GM18511 (cell line): ENCODE data around the gene RARG.

ENCODE experiments used
- ATAC-seq: cut with Tn5 transposase; IDR thresholded peaks from one replicate; pipeline ENCODE4 v1.9.1; 2021; ENCODE audit warnings: mild to moderate bottlenecking, moderate library complexity; ENCODE audit not compliant: unreplicated experiment

RARG gene

DNA sequence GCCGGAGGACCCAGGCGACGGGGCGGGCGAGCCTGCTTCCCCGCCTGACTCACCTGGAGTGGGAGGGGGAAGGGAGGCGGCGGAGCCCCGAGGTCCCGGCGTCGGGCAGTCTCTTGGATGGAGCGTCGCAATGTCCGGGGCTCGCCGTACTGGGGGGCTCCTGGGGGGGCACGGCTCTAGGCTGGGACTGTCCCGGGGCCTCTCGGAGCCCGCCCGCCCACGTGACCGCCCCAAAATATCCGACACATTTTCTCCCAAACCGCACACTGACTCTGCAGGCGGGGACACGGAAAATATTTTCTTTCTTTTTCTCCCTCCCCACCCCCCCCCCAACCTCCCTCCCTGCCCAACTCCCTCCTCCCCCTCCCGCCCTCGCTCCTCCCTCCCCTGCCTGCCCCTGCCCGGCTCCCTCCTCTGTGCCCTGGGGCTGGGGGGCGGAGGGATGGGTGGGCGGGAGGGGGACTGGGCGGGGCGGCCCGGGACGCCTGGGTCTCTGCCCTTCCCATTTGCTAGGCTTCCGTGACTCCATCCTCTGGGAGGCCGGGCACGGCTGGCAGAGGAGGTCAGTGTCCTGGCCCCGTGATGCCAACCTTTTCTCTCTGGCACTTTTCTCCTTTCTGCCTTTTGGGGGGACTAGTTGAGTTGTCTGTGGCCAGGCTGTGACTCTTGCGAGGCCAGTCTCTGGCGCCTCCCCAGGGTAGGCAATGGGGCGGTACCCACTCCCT, at the start of gene RARG:
TSS of gene RARG (minus strand) at position 289 of the 725 bp plus-strand sequence. CDS start 4,664 bp downstream, outside the sequence.
- ATAC-seq: peak; percentile 65

DNA sequence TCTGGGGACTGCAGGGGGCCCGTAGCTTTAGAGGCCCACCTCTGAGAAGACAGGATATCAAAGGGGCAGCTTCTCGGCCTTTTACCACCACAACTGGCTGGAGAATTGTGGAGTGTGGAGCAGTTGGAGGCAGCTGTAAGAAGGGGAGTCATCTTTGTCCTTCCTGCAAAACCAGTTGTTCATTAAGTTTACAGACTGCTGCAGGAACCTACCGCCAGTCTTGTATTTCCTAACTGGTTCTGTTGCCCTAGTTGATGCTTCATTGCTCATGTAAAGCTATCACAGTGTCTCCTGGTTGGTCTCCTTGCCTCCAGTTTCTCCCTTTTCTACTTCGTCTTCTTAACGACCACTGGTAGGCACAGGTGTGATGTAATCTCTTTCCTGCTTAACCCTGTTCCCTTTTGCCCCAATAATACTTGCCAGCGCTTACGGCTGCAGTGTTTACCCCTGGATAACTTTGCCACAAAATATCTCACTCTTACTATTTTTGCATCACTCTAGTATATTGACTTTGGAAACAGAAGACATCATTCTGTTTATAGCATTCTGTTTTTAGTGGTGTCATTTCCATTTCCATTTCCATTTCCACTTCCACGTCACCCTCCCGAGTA, 48.0 kb upstream of the RARG start:
- no peak for ATAC-seq

DNA sequence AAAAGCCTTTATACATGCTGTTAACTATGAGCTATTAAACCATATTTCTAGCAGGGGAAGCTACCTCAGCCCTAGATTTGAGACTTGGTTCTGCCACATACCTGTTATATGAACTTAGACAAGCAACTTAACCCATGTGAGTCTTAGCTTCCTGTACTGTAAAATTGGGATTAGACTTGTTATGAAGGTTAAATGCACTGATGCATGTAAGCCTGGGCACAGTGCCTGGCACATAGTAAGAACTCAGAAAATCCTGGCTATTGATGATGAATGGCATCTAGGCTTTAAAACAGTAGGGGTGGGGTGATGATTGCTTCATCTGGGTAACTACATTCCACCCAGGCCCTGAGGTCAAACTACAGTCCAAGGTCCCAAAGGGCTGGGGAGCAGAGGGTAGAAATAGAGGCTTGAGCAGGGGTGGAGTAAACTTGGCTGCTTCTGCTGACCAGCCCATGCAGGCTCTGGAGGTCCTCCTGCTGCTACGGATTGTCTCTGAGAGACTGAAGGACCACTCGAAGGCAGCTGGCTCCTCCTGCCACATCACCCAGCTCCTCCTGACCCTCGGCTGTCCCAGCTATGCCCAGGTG, 47.4 kb upstream of the RARG start:
- ATAC-seq: no peak

DNA sequence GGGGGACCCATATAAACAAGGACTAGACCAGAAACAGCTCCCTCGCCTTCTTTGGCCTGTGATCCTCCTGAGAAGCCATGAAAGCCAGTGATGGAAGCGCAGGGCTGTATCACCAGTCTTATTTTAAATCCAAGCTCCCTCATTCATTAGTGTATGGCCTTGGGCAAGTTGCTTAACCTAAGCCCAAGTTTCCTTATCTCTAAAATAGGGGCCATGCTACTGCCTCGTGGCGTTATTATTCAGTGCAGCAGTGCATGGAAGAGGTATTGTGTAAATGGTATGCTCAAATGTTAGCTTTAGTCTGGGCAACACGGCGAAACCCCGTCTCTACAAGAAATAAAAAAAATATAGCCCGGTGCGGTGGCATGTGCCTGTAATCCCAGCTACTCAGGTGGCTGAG, 46.0 kb upstream of the RARG start:
- no peak for ATAC-seq

DNA sequence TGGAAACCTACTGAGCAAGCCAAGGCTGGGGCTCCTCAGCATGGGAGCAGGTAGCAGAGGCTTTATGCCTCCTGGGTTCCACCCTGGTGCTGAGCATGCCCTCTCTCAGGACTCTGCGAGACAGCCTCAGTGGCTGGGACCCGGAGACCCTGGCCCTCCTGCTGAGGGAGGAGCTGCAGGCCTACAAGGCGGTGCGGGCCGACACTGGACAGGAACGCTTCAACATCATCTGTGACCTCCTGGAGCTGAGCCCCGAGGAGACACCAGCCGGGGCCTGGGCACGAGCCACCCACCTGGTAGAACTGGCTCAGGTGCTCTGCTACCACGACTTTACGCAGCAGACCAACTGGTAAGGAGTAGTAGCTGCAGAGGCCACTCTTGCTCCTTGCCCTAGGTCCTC, 44.5 kb upstream of the RARG start:
- no peak for ATAC-seq

DNA sequence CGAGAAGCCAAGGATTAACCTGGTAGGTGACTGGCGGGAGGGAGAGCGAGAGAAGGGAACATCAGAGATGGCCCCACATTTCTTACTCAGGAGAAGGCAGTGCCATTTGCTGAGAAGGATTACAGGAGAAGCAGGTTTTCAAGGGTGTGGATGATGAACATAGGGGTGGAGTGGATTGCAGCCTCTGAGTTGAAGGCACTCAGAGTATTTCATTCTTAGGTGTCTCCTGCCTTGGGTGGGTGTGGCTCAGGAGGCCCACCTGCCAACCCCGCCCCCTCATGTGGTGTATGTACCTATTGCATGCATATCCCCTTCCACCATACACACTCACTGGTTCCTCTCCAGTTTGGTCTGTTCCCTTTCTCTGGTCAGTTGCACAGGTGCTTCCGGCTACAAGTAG, 42.4 kb upstream of the RARG start:
- ATAC-seq: no peak

DNA sequence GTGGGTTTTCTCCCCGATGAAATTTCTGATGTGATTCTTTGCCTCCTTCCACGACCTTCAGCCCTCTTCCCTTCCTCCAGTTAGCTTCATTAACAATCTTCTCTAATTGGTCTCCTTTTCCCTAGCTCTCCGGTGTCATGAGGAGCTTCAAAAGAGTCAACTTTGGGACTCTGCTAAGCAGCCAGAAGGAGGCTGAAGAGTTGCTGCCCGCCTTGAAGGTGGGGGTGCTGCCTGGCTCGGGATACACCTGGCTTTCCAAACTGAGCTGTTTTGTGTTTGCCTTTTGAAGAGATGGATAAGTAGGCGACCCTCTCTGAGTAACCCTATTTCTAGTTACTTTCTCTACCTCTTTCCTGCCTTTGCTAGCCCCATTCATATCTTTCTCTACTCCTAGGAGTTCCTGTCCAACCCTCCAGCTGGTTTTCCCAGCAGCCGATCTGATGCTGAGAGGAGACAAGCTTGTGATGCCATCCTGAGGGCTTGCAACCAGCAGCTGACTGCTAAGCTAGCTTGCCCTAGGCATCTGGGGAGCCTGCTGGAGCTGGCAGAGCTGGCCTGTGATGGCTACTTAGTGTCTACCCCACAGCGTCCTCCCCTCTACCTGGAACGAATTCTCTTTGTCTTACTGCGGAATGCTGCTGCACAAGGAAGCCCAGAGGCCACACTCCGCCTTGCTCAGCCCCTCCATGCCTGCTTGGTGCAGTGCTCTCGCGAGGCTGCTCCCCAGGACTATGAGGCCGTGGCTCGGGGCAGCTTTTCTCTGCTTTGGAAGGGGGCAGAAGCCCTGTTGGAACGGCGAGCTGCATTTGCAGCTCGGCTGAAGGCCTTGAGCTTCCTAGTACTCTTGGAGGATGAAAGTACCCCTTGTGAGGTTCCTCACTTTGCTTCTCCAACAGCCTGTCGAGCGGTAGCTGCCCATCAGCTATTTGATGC, 36.9 kb upstream of the RARG start:
- ATAC-seq: no peak

DNA sequence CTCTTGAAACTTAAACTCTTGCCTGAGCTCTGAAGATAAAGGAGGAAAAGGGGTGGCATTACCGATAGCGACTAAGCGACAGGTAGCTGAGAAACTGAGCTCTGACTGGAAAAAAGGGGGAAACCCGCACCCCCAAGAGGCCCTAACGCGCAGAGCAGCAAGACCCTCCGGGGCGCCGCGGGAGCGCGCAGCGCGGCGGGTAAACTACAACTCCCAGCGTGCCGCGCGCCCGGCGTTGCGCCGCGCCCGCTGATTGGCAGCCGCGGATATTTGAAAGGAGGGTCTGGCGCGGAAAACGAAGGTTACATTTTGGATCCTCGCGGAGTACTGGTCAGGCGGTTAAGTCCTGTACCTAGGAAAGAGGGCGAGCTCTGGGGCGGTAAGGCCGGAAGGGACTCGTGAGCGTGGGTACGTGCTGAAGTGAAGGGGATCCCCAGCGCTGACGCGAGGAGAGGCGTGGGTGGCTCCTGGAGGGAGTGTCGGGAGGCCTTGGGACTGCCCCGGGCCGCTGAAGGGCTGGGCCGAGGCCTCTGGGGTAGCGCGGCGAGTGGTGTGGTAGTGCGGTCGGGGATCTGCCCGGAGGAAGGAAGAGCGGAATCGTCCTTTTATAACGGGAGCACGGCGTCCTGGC, 36.1 kb upstream of the RARG start, which contains the start of gene ESPL1:
TSS of gene ESPL1 (plus strand) at position 301 of the 631 bp plus-strand sequence. CDS start 468 bp downstream, outside the sequence.
- peak; percentile 91 for ATAC-seq

DNA sequence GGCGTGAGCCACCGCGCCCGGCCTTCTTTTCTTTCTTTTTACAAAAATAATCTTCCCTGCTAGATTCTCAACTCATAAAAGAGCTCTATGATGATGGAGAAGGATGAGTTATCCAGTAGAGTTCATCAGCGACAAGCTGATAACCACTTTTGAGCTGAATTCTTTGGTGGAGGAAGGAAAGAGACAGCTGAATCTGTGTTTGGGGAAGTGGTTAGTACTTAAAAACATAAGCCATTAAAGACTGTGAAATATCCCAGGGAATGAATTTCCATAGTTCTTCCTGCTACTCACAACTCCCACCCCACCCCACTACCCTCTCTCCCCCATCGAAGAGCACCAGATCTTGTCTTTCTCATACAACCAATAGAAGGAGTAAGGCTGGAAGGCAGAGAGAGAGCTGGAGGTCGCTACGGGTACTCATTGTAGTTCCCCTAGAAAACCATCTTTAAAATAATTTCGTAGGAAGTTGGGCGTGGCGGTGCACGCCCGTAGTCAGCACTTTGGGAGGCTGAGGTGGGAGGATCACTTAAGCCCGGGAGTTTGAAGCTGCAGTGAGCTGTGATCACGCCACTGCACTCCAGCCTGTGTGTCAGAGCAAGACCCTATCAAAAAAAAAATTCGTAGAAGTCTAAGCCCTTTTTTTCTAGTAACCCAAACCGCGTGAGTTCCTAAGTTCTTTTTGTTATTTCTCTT, 35.4 kb upstream of the RARG start:
- ATAC-seq: peak; percentile 23

DNA sequence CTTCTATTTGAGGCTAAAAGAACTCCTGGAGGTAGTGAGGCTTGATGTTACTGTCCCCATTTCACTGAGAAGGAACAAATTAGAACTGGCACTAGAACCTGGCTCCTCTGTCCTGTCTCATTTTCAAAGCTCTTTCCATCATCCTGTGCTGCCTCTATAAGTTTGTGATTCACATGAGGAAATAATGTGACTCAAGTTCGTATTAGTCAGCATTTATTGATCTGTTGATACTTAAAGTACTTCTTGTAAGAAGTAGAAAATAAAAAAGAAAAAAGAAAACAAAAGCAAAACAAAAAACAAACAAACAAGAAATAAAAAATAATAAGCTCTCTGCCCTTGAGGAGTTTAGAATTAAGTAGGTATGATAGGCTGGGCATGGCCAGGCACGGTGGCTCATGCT, 33.8 kb upstream of the RARG start:
- ATAC-seq: no peak

DNA sequence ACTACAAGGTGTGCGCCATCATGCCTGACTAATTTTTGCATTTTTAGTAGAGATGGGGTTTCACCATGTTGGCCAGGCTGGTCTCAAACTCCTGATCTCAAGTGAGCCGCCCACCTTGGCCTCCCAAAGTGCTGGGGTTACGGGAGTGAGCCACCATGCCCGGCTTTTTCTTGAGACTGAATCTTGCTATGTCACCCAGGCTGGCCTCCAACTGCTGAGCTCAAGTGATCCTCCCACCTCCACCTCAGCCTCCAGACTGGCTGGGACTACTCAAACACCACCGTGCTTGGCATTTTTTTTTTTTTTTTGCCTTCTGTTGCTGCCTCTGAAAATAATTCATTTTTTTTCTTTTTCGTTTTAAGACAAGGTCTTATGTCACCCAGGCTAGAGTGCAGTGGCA, 27.9 kb upstream of the RARG start:
- ATAC-seq: no peak

DNA sequence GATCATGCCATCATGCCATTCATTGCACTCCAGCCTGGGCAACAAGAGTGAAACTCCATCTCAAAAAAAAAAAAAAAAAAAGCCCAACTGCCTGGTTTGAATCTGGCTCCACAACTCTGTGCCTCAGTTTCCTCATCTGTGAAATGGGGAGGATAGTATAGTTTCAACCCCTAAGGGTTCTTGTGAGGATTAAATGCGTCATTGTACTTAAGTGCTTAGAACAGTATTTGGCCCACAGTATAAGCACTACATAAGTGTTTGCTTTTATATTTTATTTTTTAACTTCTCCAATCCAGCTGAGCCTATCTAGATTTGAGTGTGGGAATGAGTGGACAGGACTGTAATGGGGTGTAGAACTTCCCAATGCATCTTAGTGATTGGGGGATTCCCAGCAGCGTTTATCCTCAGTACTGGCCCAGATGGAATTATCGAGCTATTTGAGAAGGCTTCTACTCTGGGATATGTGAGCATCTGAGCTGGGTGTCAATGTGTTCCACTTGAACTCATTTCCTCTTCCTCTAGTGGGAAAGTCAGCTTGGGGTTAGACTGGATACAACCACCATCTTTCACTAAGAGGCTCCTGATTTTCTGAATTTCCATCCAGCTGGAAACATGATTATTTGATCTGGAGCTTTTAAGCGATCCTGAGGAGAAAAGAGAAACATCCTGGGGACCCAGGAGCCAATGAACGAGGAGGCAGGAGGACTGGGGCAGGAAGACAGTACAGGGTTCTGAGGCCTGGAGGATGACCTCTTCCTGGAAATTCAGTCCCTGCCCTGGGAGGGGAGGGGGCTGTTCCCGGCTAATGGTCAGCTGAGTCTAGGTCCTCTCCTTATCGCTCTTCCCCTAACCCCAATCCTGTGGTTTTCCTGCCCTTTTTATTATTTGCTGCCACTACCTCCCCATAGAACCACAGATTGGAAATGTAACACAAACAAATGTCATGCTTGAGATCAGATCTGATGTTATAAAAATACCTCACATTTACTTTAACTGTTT, 26.8 kb upstream of the RARG start:
- ATAC-seq: no peak

DNA sequence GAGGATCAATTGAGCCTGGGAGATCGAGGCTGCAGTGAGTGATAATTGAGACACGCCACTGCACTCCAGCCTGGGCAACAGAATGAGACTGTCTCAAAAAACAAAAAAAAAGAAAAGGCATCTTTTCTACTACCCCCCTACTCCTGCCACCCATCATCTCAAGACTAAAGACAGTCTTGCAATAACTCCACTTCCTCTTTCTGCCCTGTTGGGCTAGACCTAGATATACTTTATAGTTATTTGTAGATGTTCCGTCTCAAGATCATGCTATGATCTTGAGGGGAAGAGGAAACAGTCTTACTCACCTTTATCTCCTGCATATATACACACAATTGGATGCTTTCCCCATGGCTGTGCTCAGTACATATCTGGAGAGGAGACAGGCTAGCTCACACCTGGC, 24.0 kb upstream of the RARG start:
- ATAC-seq: no peak

DNA sequence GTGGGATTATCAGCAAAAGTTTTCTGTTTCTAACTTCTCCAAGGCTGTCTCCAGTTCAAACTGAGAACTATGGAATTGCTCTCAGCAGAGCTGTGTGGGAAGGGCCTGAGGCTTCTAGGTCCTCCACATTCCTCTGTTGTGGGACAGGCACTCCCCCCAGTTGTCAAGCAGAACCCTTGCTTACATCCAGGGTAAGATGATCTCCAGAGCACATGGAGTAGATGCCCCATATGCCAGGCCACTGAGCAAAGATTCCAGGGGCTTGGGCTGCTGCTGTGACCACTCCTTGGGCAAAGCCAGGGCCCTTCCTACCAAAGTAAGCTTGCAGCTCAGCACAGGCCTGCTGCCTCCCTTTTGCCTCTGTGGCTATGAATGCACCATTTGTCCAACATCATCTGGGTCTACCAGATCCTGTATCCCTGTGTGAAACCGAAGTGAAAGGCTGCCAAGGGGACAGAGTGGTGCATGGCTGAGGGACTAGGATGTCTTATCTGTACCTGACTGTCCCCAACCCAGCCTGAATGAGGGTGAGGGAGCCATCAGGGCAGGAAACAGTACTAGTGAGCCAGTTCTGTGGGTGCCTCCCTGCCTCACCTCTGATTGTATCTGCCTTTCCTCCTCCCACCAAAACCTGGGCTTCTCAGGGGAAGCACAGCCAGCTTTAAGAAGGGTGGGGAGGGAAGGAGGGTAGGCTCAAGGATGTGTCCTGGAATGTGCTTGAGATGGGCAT, 23.0 kb upstream of the RARG start:
- ATAC-seq: no peak

DNA sequence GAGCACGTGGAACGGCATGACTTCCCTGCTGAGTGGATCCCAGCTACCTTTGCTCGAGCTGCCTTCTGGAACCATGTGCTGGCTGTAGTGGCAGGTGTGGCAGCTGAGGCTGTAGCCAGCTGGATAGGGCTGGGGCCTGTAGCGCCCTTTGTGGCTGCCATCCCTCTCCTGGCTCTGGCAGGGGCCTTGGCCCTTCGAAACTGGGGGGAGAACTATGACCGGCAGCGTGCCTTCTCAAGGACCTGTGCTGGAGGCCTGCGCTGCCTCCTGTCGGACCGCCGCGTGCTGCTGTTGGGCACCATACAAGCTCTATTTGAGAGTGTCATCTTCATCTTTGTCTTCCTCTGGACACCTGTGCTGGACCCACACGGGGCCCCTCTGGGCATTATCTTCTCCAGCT, 21.3 kb upstream of the RARG start:
- no peak for ATAC-seq

DNA sequence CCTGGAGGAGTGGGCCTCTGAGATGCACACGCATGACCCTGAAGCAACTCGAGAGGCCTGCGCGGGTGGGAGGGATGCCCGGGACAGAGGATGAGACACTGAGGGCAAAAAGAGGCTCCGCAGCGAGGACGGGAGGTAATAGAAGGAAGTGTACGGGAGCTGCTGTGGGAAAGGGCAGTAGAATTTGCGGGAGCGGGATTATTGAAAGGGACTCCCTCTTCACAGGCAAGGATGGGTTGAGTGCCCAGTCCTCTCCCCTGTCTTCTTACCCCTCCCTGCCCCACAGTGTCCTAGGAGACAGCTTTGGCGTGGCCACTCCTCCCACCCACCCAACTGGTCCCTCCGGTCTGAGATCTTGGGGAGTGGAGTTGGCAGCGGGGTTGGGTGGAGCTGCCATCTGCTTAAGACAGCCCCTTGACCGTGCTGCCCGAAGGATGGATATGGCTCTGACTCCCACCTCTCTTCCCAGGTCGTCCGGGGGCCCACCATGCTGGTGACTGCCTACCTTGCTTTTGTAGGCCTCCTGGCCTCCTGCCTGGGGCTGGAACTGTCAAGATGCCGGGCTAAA, 20.4 kb upstream of the RARG start:
- no peak for ATAC-seq

DNA sequence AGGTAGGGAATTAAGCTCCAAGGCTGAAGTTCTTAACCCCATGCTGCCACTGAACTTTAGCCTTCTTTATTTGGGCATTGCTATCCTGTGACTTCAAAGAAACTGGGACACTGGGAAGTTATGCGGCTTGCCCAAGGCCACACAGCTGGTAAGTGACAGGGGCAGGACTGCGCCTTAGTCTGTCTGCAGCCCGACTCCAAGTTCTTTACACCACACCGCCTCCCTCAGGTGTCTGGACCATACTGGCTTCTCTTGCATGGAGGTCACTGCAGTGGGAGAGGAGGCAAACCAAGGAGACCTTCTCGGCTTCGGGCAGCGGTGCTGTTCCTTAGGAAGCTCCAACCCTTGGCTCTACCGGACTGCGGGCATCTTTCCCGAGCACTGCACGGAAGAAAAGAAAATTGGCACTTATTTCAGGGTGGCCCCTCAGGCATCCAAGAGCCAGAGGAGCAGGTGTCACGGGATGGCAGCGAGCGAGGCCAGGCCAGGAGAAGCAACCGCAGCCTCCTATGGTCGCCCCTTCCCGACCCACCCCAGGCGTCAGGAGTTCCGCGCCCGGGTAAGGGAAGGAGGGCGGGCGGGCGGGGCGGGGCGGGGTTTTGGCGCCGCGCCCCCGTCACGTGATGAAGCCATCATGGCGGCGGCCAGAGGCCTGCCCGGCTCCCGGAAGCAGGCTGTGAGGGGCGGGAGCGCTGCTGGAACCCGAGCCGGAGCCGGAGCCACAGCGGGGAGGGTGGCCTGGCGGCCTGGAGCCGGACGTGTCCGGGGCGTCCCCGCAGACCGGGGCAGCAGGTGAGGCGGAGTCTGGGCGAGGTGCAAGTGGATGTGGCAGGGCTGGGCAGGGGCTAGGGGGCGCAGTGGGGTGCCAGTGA, 19.7 kb upstream of the RARG start:
- peak; percentile 84 for ATAC-seq
